Measurements from ENCODE around the gene SMIM43. TPM values are rescaled to one million over a fixed set of nuclear protein-coding genes. Genes with fewer than 3 reads are reported as not detected.

Gene SMIM43
- total and polyA plus RNA-seq, 9 of the 15 experiments (the other 6 are each of a cell fraction or from before 2014, with no cell fraction given): not detected

GRCh38 chr4:121794505-121795188, 29.7 kb upstream of the SMIM43 start (continued):
- TF ChIP-seq GABPB2 (CRISPR knock-in tag; conservative IDR thresholded peaks at IDR 0.05) (no peak), L3MBTL2 (IDR thresholded peaks at IDR 0.05) (peak; percentile 52), ZNF586 (CRISPR knock-in tag; conservative IDR thresholded peaks at IDR 0.05) (no peak), RUNX1 (IDR thresholded peaks at IDR 0.05; ENCODE audit: low read depth) (peak; percentile 57; the same call in 1 of the 2 replicates), NELFE (IDR thresholded peaks at IDR 0.05; ENCODE audit: insufficient read depth, insufficient read length) (no peak), NFIX (CRISPR knock-in tag; IDR thresholded peaks at IDR 0.05; ENCODE audit: low read depth) (no peak), NBN (IDR thresholded peaks at IDR 0.05; ENCODE audit: low read depth) (peak; percentile 80), TEAD1 (CRISPR knock-in tag; IDR thresholded peaks at IDR 0.05) (peak in 1 of 2 experiments; percentile 67; a peak in 1 of 4 replicates), ZNF384 (IDR thresholded peaks at IDR 0.05; ENCODE audit: low read depth, low read length) (no peak), CHD2 (IDR thresholded peaks at IDR 0.05; ENCODE audit: low read depth, low read length) (no peak), ZNF75A (CRISPR knock-in tag; IDR thresholded peaks at IDR 0.05) (no peak), SETDB1 (IDR thresholded peaks at IDR 0.05; ENCODE audit: low read length) (no peak), LEF1 (IDR thresholded peaks at IDR 0.05) (peak; percentile 89), ZNF512 (tag; IDR thresholded peaks at IDR 0.05) (no peak), HES1 (IDR thresholded peaks at IDR 0.05; ENCODE audit: low read depth) (peak; percentile 57; the same call in 1 of the 2 replicates), MEF2A (IDR thresholded peaks at IDR 0.05; ENCODE audit: control insufficient read depth, low read depth, low read length) (0 out of 2 replicates have a peak, but pooled peaks have one; percentile 26), ARID2 (IDR thresholded peaks at IDR 0.05) (no peak), ZNF197 (CRISPR knock-in tag; IDR thresholded peaks at IDR 0.05; ENCODE audit: low read depth) (peak; percentile 92), ZFPM2 (CRISPR knock-in tag; IDR thresholded peaks at IDR 0.05) (no peak), NFE2 (IDR thresholded peaks at IDR 0.05; ENCODE audit: low read depth) (peak; percentile 38; the same call in 1 of the 2 replicates), SRSF9 (IDR thresholded peaks at IDR 0.05; ENCODE audit: borderline replicate concordance, low read depth, low read length) (no peak), IRF1 (CRISPR knock-in tag; IDR thresholded peaks at IDR 0.05; ENCODE audit: borderline replicate concordance) (no peak), FOXJ2 (tag; IDR thresholded peaks at IDR 0.05) (peak; percentile 54; the same call in 1 of the 2 replicates), USF2 (CRISPR knock-in tag; IDR thresholded peaks at IDR 0.05) (no peak), MTA3 (IDR thresholded peaks at IDR 0.05; ENCODE audit: borderline replicate concordance) (peak; percentile 62; the same call in 1 of the 2 replicates), TCF7 (IDR thresholded peaks at IDR 0.05; ENCODE audit: borderline replicate concordance) (no peak), STAG1 (CRISPR knock-in tag; IDR thresholded peaks at IDR 0.05; ENCODE audit: borderline replicate concordance) (no peak), KDM2B (CRISPR knock-in tag; IDR thresholded peaks at IDR 0.05) (no peak)
